Central memory CD4-positive, alpha-beta T cell (primary cell): ENCODE results near the gene ZBED4.

Experiments
- DNase-seq: peaks from one replicate; pipeline ENCODE4 v3.0.0; 2022

ZBED4 gene

GRCh38 chr22:49938565-49939136, 85.0 kb downstream of the ZBED4 start:
- DNase-seq: no peak
